Loucy (cell line): ENCODE measurements around the gene BCL2L12.

Source experiments
- H2AFZ ChIP-seq: fragments of 200-600 bp; sonication (generic); 2 replicates; pipeline ENCODE4 v1.6.0; 2016; ENCODE audit warnings: antibody characterized with exemption, mild to moderate bottlenecking, low read length, moderate library complexity
- H3F3A ChIP-seq: fragments of 200-600 bp; 2 replicates; pipeline ENCODE4 v1.6.0; 2016; ENCODE audit warnings: antibody characterized with exemption, low read depth, mild to moderate bottlenecking
- H3K27me3 ChIP-seq: fragments of 200-600 bp; sonication (generic); 2 replicates; pipeline ENCODE4 v1.6.1; 2014; ENCODE audit warnings: low read length, mild to moderate bottlenecking; ENCODE audit not compliant: insufficient read depth, poor library complexity, severe bottlenecking
- H3K36me3 ChIP-seq: fragments of 200-600 bp; sonication (generic); 2 replicates; pipeline ENCODE4 v1.6.1; 2016; ENCODE audit warnings: low read length; ENCODE audit not compliant: insufficient read depth
- H3K4me1 ChIP-seq: fragments of 200-600 bp; sonication (generic); 2 replicates; pipeline ENCODE4 v1.5.1; 2014; ENCODE audit warnings: low read length, mild to moderate bottlenecking; ENCODE audit not compliant: insufficient read depth, poor library complexity, severe bottlenecking
- H3K4me2 ChIP-seq: fragments of 200-600 bp; sonication (generic); 2 replicates; pipeline ENCODE4 v1.6.0; 2014; ENCODE audit warnings: antibody characterized with exemption, low read length, low read depth, mild to moderate bottlenecking; ENCODE audit not compliant: poor library complexity, severe bottlenecking
- H3K4me3 ChIP-seq: fragments of 200-600 bp; sonication (generic); 2 replicates; pipeline ENCODE4 v1.5.1; 2014; ENCODE audit warnings: low read length, mild to moderate bottlenecking, mixed read lengths; ENCODE audit not compliant: poor library complexity, severe bottlenecking
- H3K79me2 ChIP-seq: fragments of 200-600 bp; sonication (generic); 2 replicates; pipeline ENCODE4 v1.6.1; 2014; ENCODE audit warnings: low read length; ENCODE audit not compliant: insufficient read depth
- H3K9ac ChIP-seq: fragments of 200-600 bp; sonication (generic); 2 replicates; pipeline ENCODE4 v1.6.0; 2014; ENCODE audit warnings: mild to moderate bottlenecking, low read depth, low read length, moderate library complexity; ENCODE audit not compliant: poor library complexity, severe bottlenecking
- H3K9me2 ChIP-seq: fragments of 200-600 bp; sonication (generic); replicated peaks from 2 replicates; pipeline ENCODE4 v1.6.1; 2016; ENCODE audit warnings: low read depth, low read length, mixed read lengths
- H3K9me3 ChIP-seq: fragments of 200-600 bp; sonication (generic); 2 replicates; pipeline ENCODE4 v1.6.1; 2014; ENCODE audit warnings: mild to moderate bottlenecking, antibody characterized with exemption, low read length, low read depth; ENCODE audit not compliant: insufficient read depth
- H4K20me1 ChIP-seq: fragments of 200-600 bp; sonication (generic); 2 replicates; pipeline ENCODE4 v1.6.0; 2014; ENCODE audit warnings: antibody characterized with exemption, low read length, mild to moderate bottlenecking; ENCODE audit not compliant: insufficient read depth, poor library complexity, severe bottlenecking
- EZH2phosphoT487 ChIP-seq: fragments of 200-600 bp; IDR thresholded peaks from 2 replicates; pipeline ENCODE4 v1.6.1; 2018; ENCODE audit warnings: antibody characterized with exemption, mild to moderate bottlenecking, moderate library complexity, borderline replicate concordance
- TF ChIP-seq, protein P1 (sequence below): fragments of 200-600 bp; sonication (generic); conservative IDR thresholded peaks from 2 replicates; pipeline ENCODE4 v1.5.1; 2014; ENCODE audit warnings: mild to moderate bottlenecking, antibody characterized with exemption, low read length

The BCL2L12 gene

DNA sequence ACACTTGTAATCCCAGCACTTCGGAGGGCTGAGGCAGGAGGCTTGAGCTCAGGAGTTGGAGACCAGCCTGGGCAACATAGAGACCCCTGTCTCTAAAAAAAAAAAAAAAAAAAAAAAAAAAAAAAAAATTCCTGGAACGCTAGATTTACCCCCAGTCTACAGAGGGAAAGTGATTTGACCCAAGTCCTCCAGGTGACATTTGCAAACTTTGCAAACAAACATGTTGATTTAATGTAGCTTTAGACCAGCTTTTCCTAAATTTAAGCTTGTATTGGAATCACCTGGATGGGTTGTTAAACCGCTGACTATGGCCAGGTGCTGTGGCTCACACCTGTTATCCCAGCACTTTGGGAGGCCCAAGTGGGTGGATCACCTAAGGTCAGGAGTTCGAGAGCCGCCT lies 33.6 kb downstream of the BCL2L12 start:
- H3F3A ChIP-seq = no peaks in the 10 kb centered on the region
- H3K4me3 ChIP-seq = no peak overlapping the region
- no peak overlapping the region for H3K4me2 ChIP-seq
- no peak overlapping the region for H3K9ac ChIP-seq
- no peak overlapping the region for H2AFZ ChIP-seq
- H3K36me3 ChIP-seq = no peaks in the 10 kb centered on the region
- no peaks in the 10 kb centered on the region for H3K9me3 ChIP-seq
- no peaks in the 10 kb centered on the region for H3K27me3 ChIP-seq
- no peaks in the 10 kb centered on the region for H3K4me1 ChIP-seq
- no peaks in the 10 kb centered on the region for H3K9me2 ChIP-seq
- H4K20me1 ChIP-seq = no peaks in the 10 kb centered on the region
- H3K79me2 ChIP-seq = no peaks in the 10 kb centered on the region
- TF ChIP-seq EZH2phosphoT487 = no peak
- TF ChIP-seq, protein P1, sequence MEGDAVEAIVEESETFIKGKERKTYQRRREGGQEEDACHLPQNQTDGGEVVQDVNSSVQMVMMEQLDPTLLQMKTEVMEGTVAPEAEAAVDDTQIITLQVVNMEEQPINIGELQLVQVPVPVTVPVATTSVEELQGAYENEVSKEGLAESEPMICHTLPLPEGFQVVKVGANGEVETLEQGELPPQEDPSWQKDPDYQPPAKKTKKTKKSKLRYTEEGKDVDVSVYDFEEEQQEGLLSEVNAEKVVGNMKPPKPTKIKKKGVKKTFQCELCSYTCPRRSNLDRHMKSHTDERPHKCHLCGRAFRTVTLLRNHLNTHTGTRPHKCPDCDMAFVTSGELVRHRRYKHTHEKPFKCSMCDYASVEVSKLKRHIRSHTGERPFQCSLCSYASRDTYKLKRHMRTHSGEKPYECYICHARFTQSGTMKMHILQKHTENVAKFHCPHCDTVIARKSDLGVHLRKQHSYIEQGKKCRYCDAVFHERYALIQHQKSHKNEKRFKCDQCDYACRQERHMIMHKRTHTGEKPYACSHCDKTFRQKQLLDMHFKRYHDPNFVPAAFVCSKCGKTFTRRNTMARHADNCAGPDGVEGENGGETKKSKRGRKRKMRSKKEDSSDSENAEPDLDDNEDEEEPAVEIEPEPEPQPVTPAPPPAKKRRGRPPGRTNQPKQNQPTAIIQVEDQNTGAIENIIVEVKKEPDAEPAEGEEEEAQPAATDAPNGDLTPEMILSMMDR = no peak

DNA sequence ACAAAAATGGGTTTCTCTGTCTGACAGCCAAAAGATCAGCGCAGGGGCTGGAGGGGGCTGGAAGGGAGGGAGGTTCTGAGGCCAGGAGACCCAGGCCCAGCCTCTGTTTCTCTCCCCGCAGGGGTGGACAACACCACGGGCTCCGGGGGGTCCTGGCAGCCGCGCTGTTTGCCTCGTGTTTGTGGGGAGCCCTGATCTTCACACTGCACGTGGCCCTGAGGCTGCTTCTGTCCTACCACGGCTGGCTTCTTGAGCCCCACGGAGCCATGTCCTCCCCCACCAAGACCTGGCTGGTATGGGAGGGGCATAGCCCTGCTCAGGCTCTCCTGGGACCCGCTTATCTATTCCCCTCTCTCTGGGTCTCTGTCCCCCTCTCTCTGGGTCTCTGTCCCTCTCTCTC lies 34.8 kb downstream of the BCL2L12 start:
- no peak overlapping the region for H2AFZ ChIP-seq
- H3F3A ChIP-seq = no peaks in the 10 kb centered on the region
- H3K4me2 ChIP-seq = no peak overlapping the region
- TF ChIP-seq, protein P1 = no peak
- TF ChIP-seq EZH2phosphoT487 = no peak
- H3K27me3 ChIP-seq = no peaks in the 10 kb centered on the region
- H3K79me2 ChIP-seq = no peaks in the 10 kb centered on the region
- H3K9me2 ChIP-seq = no peaks in the 10 kb centered on the region
- no peaks in the 10 kb centered on the region for H3K36me3 ChIP-seq
- no peak overlapping the region for H3K9ac ChIP-seq
- no peaks in the 10 kb centered on the region for H3K9me3 ChIP-seq
- no peak overlapping the region for H3K4me3 ChIP-seq
- H3K4me1 ChIP-seq = no peaks in the 10 kb centered on the region
- H4K20me1 ChIP-seq = no peaks in the 10 kb centered on the region

DNA sequence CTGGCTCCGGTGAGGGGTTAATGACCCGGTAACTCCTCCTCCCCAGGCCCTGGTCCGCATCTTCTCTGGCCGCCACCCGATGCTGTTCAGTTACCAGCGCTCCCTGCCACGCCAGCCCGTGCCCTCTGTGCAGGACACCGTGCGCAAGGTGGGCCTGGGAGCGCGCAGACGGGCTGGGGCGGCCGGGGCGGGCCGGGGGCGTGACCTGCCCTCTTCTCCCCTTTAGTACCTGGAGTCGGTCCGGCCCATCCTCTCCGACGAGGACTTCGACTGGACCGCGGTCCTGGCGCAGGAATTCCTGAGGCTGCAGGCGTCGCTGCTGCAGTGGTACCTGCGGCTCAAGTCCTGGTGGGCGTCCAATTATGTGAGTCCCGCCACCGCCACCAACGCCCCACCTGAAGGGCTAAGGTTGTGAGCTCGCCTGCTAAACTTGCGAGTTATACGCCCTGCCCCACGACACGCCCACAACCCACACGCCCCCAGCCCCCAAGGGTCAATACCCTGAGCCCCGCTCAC lies 35.6 kb downstream of the BCL2L12 start:
- no peaks in the 10 kb centered on the region for H3K9me3 ChIP-seq
- H3K27me3 ChIP-seq = no peaks in the 10 kb centered on the region
- no peak overlapping the region for H2AFZ ChIP-seq
- no peaks in the 10 kb centered on the region for H3K36me3 ChIP-seq
- H3F3A ChIP-seq = no peaks in the 10 kb centered on the region
- TF ChIP-seq, protein P1 = no peak
- TF ChIP-seq EZH2phosphoT487 = no peak
- no peak overlapping the region for H3K4me3 ChIP-seq
- no peaks in the 10 kb centered on the region for H3K9me2 ChIP-seq
- H3K79me2 ChIP-seq = no peaks in the 10 kb centered on the region
- no peak overlapping the region for H3K9ac ChIP-seq
- H4K20me1 ChIP-seq = no peaks in the 10 kb centered on the region
- H3K4me2 ChIP-seq = no peak overlapping the region
- no peaks in the 10 kb centered on the region for H3K4me1 ChIP-seq
